ENCODE data around the gene HLTF.

Gene HLTF

GRCh38 chr3:149129326-149130205 lies 43.2 kb upstream of the HLTF start, which contains the start of gene HPS3:
Gene HPS3 (plus strand): TSS chr3:149129638. CDS start chr3:149129724, 86 bp downstream.
- Histone ChIP-seq H3K9me2 (replicated peaks; ENCODE audit: insufficient read depth, low read length) (no peaks in the 10 kb centered on the region), H3K9ac (ENCODE audit: low read length) (peak within 1 kb of the TSS; percentile 74), H3K79me2 (ENCODE audit: low read length) (peaks cover 45% of the 10 kb centered on the region), H2AFZ (ENCODE audit: low read length) (peak within 1 kb of the TSS; percentile 69), H3K36me3 (replicated peaks; ENCODE audit: insufficient read depth, low read length) (no peaks in the 10 kb centered on the region), H3K27me3 (replicated peaks; ENCODE audit: insufficient read depth, low read length) (no peaks in the 10 kb centered on the region), H4K20me1 (ENCODE audit: insufficient read depth, low read length) (no peaks in the 10 kb centered on the region), H3K4me3 (ENCODE audit: low read length) (peak within 1 kb of the TSS; percentile 78), H3K4me2 (ENCODE audit: low read depth, low read length) (peak within 1 kb of the TSS; percentile 94), H3K4me1 (ENCODE audit: low read length) (peaks cover 18% of the 10 kb centered on the region), H3K9me3 (replicated peaks; ENCODE audit: insufficient read depth, low read length) (no peaks in the 10 kb centered on the region), H3F3A (ENCODE audit: insufficient read depth, low read length) (peaks cover 9% of the 10 kb centered on the region; the same call in 1 of the 2 replicates), H3K27ac (ENCODE audit: low read length) (peak within 1 kb of the TSS; percentile 51)
- TF ChIP-seq EZH2 (optimal IDR thresholded peaks at IDR 0.05; ENCODE audit: low read depth, low read length) (no peak), CTCF (IDR thresholded peaks at IDR 0.05; ENCODE audit: low read length) (no peak), EZH2phosphoT487 (IDR thresholded peaks at IDR 0.05; ENCODE audit: low read length) (no peak)
- peak; percentile 95 for DNase-seq

- Histone ChIP-seq H3K9me2 (replicated peaks; ENCODE audit: insufficient read depth, low read length) (no peaks in the 10 kb centered on the region), H3K9me3 (replicated peaks; ENCODE audit: insufficient read depth, low read length) (no peaks in the 10 kb centered on the region), H3K36me3 (replicated peaks; ENCODE audit: insufficient read depth, low read length) (no peaks in the 10 kb centered on the region), H4K20me1 (ENCODE audit: insufficient read depth, low read length) (no peaks in the 10 kb centered on the region), H3K4me3 (ENCODE audit: low read length) (peak overlapping the region; percentile 78), H3K4me1 (ENCODE audit: low read length) (peaks cover 18% of the 10 kb centered on the region), H3K9ac (ENCODE audit: low read length) (peak overlapping the region; percentile 58), H2AFZ (ENCODE audit: low read length) (peak overlapping the region; percentile 69), H3F3A (ENCODE audit: insufficient read depth, low read length) (peaks cover 9% of the 10 kb centered on the region; the same call in 1 of the 2 replicates), H3K27ac (ENCODE audit: low read length) (peak overlapping the region; percentile 26; the same call in 1 of the 2 replicates), H3K27me3 (replicated peaks; ENCODE audit: insufficient read depth, low read length) (no peaks in the 10 kb centered on the region), H3K4me2 (ENCODE audit: low read depth, low read length) (peak overlapping the region; percentile 94), H3K79me2 (ENCODE audit: low read length) (peaks cover 38% of the 10 kb centered on the region)
- TF ChIP-seq EZH2phosphoT487 (IDR thresholded peaks at IDR 0.05; ENCODE audit: low read length): no peak
- no peak for TF ChIP-seq EZH2 (optimal IDR thresholded peaks at IDR 0.05; ENCODE audit: low read depth, low read length)
- no peak for TF ChIP-seq CTCF (IDR thresholded peaks at IDR 0.05; ENCODE audit: low read length)
- DNase-seq: no peak
Observed at GRCh38 chr3:149128821-149129220, 42.5 kb upstream of the HLTF start.

GRCh38 chr3:149122721-149123578 lies 36.6 kb upstream of the HLTF start:
- no peaks in the 10 kb centered on the region for H3K27me3 ChIP-seq (replicated peaks; ENCODE audit: insufficient read depth, low read length)
- H3K79me2 ChIP-seq (ENCODE audit: low read length): no peaks in the 10 kb centered on the region
- H4K20me1 ChIP-seq (ENCODE audit: insufficient read depth, low read length): no peaks in the 10 kb centered on the region
- no peak overlapping the region for H2AFZ ChIP-seq (ENCODE audit: low read length)
- no peak overlapping the region for H3K4me2 ChIP-seq (ENCODE audit: low read depth, low read length)
- H3K27ac ChIP-seq (ENCODE audit: low read length): no peak overlapping the region
- TF ChIP-seq CTCF (IDR thresholded peaks at IDR 0.05; ENCODE audit: low read length): no peak
- no peak for TF ChIP-seq EZH2phosphoT487 (IDR thresholded peaks at IDR 0.05; ENCODE audit: low read length)
- no peaks in the 10 kb centered on the region for H3F3A ChIP-seq (ENCODE audit: insufficient read depth, low read length)
- no peaks in the 10 kb centered on the region for H3K9me2 ChIP-seq (replicated peaks; ENCODE audit: insufficient read depth, low read length)
- H3K9me3 ChIP-seq (replicated peaks; ENCODE audit: insufficient read depth, low read length): no peaks in the 10 kb centered on the region
- no peak overlapping the region for H3K9ac ChIP-seq (ENCODE audit: low read length)
- H3K4me3 ChIP-seq (ENCODE audit: low read length): no peak overlapping the region
- H3K4me1 ChIP-seq (ENCODE audit: low read length): no peaks in the 10 kb centered on the region
- no peak for DNase-seq
- no peaks in the 10 kb centered on the region for H3K36me3 ChIP-seq (replicated peaks; ENCODE audit: insufficient read depth, low read length)
